MV-4-11 (cell line): ENCODE results near the gene SPIRE2.

Source experiments
- DNase-seq: peaks from one replicate; lab custom pipeline; 2025; lab: John Stamatoyannopoulos, UW

The SPIRE2 gene

GRCh38 chr16:89837014-89837546 lies 8.8 kb downstream of the SPIRE2 start:
- DNase-seq = no peak

- DNase-seq = no peak
Measured at GRCh38 chr16:89841275-89841674, 13.0 kb downstream of the SPIRE2 start.

- no peak for DNase-seq
Measured at GRCh38 chr16:89842471-89843408, 14.5 kb downstream of the SPIRE2 start.

GRCh38 chr16:89843409-89844350 lies 15.4 kb downstream of the SPIRE2 start:
- DNase-seq = no peak

GRCh38 chr16:89844739-89845339 lies 16.6 kb downstream of the SPIRE2 start:
- no peak for DNase-seq

DNA sequence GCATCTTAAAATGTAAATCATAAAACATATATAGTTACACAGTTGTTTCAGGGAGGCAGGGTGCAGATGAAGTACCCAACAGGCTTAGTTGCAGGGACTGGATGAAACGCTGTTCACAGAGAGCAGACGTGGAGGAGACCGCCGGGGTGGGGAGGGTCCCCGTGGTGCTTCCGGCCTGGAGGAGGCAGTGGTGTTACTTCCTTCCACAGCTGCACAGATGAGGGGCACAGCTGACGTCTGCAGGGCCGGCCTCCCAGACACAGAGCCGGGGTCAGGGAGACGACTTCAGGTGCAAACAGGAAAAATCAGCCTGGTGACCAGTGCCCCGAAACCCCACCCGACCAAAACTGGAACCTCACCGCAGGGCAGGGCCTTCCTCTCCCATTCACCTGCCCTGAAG lies 17.1 kb downstream of the SPIRE2 start:
- no peak for DNase-seq

GRCh38 chr16:89847051-89847939 lies 19.0 kb downstream of the SPIRE2 start:
- DNase-seq = no peak

DNA sequence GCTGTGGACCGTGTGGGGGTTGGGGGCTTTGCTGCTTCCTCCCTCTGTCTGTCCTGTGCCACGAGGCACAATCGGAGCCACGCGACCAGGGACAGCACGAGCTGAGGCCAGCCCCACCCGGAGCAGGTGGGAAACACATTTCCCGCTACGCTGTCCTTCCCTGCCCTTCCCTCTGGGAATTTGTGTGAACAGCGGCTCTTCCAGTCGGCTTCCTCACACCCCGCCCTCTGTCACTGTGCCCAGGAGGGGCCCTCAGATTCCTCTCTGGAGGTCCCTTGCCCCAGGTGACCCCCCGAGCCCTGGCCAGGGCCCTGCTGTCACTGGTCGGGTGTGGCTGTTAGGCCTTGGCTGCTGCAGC lies 19.6 kb downstream of the SPIRE2 start:
- no peak for DNase-seq

DNA sequence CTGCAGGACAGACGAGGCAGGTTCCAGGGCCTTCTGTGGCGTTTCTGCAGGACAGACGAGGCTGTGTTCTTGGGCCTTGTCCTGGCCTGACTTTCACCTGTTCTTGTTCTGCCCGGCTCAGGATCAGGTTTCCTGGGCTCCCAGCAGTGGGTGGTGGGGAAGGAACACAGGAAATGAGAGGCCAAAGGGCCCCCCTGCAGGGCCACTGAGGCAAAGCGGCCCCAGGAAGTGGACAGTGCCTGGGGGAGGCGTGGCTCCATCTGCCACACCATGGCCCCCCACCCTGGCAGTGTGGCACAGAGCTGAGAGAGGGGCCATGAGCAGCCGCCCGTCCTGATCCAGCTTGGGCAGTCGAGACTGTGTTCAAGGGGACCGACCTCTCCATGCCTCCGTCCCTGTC lies 20.7 kb downstream of the SPIRE2 start:
- no peak for DNase-seq

- no peak for DNase-seq
Measured at GRCh38 chr16:89853306-89853993, 25.2 kb downstream of the SPIRE2 start.

GRCh38 chr16:89855301-89855945 lies 27.1 kb downstream of the SPIRE2 start:
- DNase-seq = no peak

GRCh38 chr16:89855986-89856385 lies 27.7 kb downstream of the SPIRE2 start:
- DNase-seq = peak; percentile 53

DNA sequence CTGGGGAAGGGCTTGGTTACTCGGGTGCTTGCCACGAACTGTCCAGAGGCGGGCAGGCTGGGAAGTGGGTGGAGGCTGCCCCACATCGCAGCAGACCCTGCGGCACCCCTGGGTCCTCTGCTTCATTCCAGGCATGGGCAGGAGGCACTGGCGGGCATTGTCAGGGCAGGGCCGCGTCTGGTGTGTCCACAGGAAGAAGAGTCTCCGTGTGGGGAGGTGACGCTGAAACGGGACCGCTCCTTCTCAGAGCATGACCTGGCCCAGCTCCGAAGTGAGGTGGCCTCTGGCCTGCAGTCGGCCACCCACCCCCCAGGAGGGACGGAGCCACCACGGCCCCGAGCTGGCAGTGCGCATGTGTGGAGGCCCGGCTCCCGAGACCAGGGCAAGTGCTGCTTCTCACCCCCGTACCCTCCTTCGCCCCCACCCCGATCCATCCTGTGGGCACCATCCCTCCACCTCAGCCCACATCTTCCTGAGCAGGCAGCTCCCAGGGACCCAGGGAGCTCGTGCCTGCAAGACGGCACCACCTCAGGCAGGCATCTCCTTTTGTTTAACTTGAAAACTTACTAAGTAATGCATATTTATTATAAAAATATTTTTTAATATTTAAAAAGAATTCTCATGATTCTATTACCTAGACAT lies 30.8 kb downstream of the SPIRE2 start:
- no peak for DNase-seq

DNA sequence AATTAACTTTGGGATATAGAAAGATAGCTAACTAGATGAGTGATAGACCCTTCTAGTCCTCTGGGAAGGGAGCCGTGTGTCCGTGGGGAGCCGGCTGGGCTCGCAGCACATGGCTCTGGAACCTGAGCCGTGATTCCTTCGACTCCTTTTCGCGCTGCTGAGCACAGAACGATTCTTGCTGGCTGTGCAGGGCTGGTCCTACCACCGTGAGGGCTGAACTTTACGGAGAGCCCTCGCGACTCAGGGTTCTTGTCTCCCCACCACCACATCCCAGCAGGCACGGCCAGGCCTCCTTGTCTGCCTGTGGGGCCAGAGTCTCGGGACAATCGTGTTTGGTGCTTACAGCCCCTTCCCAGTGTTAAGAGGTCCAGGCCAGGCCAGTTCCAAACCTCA lies 31.3 kb downstream of the SPIRE2 start:
- DNase-seq = no peak

- DNase-seq = peak; percentile 24
Measured at GRCh38 chr16:89860747-89861304, 32.6 kb downstream of the SPIRE2 start.

DNA sequence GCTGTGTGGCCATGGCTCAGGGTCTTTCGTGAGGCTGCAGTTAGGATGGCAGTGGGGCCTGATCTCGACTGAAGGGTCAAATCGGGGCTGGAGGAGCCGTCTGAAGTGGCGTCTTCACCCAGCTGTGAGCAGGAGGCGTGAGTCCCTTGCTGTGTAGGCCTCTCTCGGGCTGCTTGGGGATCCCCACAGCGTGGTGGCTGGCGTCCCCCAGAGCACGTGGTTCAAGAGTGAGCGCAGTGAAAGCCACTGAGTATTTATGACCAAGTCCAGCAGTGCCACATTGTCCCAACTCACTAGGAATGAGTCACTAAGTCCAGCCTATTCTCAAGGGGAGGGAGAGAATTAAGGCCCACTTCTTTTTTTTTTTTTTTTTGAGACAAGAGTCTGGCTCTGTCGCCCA lies 33.4 kb downstream of the SPIRE2 start:
- peak; percentile 66 for DNase-seq

DNA sequence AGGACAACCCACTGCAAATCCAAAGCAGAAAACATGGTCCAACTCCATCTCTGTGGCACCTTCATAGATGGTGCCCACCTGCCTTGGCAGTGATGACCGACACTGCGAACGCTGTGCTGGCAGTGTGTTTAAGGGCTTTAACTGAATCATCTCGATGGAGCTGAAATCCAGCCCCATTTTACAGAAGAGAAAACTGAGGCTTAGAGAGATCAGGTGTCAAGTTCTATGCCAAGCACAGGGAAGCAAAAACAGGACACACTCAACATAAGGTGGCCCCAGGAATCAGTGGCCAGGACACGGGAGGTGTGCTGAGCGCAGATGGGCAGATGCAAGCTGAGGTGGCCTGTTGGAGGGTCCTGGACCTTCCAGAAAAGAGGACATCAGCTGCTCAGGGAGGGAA lies 34.5 kb downstream of the SPIRE2 start:
- DNase-seq = no peak

DNA sequence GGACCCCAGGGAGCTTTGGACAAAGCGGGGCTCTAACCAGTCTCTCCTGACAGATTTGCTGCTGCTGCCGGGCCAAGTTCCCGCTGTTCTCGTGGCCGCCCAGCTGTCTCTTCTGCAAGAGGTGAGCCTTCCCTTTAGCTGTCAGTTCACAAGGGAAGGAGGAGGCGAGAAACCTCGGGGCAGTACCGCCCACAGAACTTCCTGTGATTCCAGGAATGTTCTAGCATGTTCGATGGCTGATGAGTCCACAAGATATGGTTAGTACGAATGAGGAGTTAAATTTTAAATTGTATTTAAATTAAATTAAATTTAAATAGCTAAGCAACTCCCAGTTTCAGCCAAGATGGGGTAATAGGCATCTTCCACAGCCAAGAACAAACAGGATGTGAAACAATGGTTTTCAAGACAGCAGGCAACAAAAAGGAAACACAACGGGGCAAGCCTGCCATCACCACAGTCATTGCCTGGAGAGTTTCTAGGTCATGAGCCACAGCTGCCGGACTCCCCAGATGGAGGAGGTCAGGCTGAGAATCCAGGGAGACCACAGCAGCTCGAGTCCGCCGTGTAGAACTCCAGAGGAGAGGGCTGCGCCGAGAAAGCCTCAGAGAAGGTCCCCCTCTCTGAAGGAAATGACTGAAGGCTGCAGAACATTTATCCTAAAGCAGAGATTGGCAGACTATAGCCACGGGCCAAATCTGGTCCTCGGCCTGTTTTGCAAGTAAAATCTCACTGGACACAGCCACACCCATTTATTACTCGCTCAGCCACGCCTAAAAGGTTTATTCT lies 35.7 kb downstream of the SPIRE2 start:
- peak; percentile 88 for DNase-seq

DNA sequence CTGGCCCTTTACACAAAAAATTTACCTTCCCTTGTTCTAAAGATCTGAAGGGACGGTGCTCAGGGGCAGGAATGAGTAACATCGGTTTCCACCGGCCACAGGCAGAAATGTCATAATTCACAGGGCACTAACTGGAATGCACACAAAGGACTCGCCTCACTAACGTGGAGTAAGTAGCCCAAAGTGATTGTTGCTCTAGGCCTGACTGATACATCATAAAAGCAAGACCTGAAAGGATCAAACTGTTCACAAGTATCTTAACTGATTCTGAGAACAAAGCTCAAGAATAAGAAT lies 36.2 kb downstream of the SPIRE2 start:
- peak; percentile 26 for DNase-seq
